GM23338 (cell line): Measurements from ENCODE around the gene DNAJC7. TPM values are rescaled to one million over a fixed set of nuclear protein-coding genes. Genes with fewer than 3 reads are reported as not detected.

Experiments used
- ATAC-seq: fragments of 200-7000 bp; cut with Tn5 transposase; 3 replicates; pipeline ENCODE4 v1.9.1; 2020
- DNase-seq: peaks from one replicate; pipeline ENCODE4 v3.0.0-alpha.2; 2015; ENCODE audit warnings: low spot score
- H2AFZ ChIP-seq: fragments of 200-600 bp; sonication (generic); 2 replicates; pipeline ENCODE4 v1.8.0; 2016; ENCODE audit warnings: antibody characterized with exemption, mild to moderate bottlenecking, moderate library complexity
- H3F3A ChIP-seq: fragments of 200-600 bp; sonication (generic); replicated peaks from 2 replicates; pipeline ENCODE4 v1.8.0; 2017; ENCODE audit warnings: antibody characterized with exemption, mixed run types, low read depth
- H3K27ac ChIP-seq: fragments of 200-600 bp; sonication (generic); 2 replicates; pipeline ENCODE4 v1.6.1; 2016; ENCODE audit warnings: low read depth
- H3K27me3 ChIP-seq: fragments of 200-600 bp; sonication (generic); 2 replicates; pipeline ENCODE4 v1.8.0; 2016; ENCODE audit warnings: mild to moderate bottlenecking, mixed run types, moderate library complexity; ENCODE audit not compliant: insufficient read depth
- H3K36me3 ChIP-seq: fragments of 200-600 bp; sonication (generic); 2 replicates; pipeline ENCODE4 v1.8.0; 2016; ENCODE audit warnings: mild to moderate bottlenecking; ENCODE audit not compliant: insufficient read depth
- H3K4me1 ChIP-seq: fragments of 200-600 bp; sonication (generic); 2 replicates; pipeline ENCODE4 v1.8.0; 2016; ENCODE audit warnings: mild to moderate bottlenecking, moderate library complexity; ENCODE audit not compliant: insufficient read depth
- H3K4me2 ChIP-seq: fragments of 200-600 bp; sonication (generic); 2 replicates; pipeline ENCODE4 v1.7.1; 2017; ENCODE audit warnings: mixed run types
- H3K4me3 ChIP-seq: fragments of 200-600 bp; sonication (generic); 2 replicates; pipeline ENCODE4 v1.6.1; 2016; ENCODE audit warnings: mixed run types
- H3K79me2 ChIP-seq: fragments of 200-600 bp; sonication (generic); replicated peaks from 2 replicates; pipeline ENCODE4 v1.8.0; 2017; ENCODE audit warnings: mild to moderate bottlenecking; ENCODE audit not compliant: insufficient read depth
- H3K9me2 ChIP-seq: fragments of 200-600 bp; sonication (generic); 2 replicates; pipeline ENCODE4 v1.8.0; 2017; ENCODE audit not compliant: insufficient read depth
- H4K20me1 ChIP-seq: fragments of 200-600 bp; sonication (generic); replicated peaks from 2 replicates; pipeline ENCODE4 v1.8.0; 2017; ENCODE audit warnings: mild to moderate bottlenecking; ENCODE audit not compliant: insufficient read depth
- H3K27ac Mint-ChIP-seq: 2 replicates; pipeline ENCODE4 v1.8.0; 2020; ENCODE audit warnings: inconsistent platforms, mild to moderate bottlenecking, moderate library complexity, mixed read lengths
- H3K27me3 Mint-ChIP-seq: 3 replicates; pipeline ENCODE4 v1.8.0; 2022; ENCODE audit warnings: low read depth, mild to moderate bottlenecking, moderate library complexity, mixed read lengths, inconsistent platforms; ENCODE audit not compliant: insufficient read depth, poor library complexity
- H3K36me3 Mint-ChIP-seq: 3 replicates; pipeline ENCODE4 v1.8.0; 2021; ENCODE audit warnings: low read depth, mild to moderate bottlenecking, inconsistent platforms, moderate library complexity, mixed read lengths
- H3K4me1 Mint-ChIP-seq: 3 replicates; pipeline ENCODE4 v1.8.0; 2020; ENCODE audit warnings: mild to moderate bottlenecking, inconsistent platforms, mixed read lengths
- H3K4me3 Mint-ChIP-seq: 3 replicates; pipeline ENCODE4 v1.8.0; 2021; ENCODE audit warnings: moderate library complexity, mild to moderate bottlenecking, inconsistent platforms, mixed read lengths
- H3K9me3 Mint-ChIP-seq: 3 replicates; pipeline ENCODE4 v1.8.0; 2020; ENCODE audit warnings: moderate library complexity, mild to moderate bottlenecking, inconsistent platforms, mixed read lengths
- CREB1 ChIP-seq: fragments of 250-450 bp; sonication (Bioruptor Pico); IDR thresholded peaks from 2 replicates; pipeline ENCODE4 v1.5.0; 2020; ENCODE audit warnings: low read depth, mild to moderate bottlenecking, moderate library complexity
- EZH2 ChIP-seq: fragments of 200-600 bp; sonication (generic); IDR thresholded peaks from one replicate; pipeline ENCODE4 v1.8.0; 2017; ENCODE audit warnings: antibody characterized with exemption, mild to moderate bottlenecking, low read depth; ENCODE audit not compliant: unreplicated experiment
- NANOG ChIP-seq: IDR thresholded peaks from 2 replicates; pipeline ENCODE4 v1.6.1; 2016; ENCODE audit warnings: antibody characterized with exemption, borderline replicate concordance
- STAT1 ChIP-seq: IDR thresholded peaks from one replicate; pipeline ENCODE4 v1.6.1; 2016; ENCODE audit warnings: antibody characterized with exemption; ENCODE audit not compliant: unreplicated experiment
- ZNF114 ChIP-seq: fragments of 250-450 bp; sonication (Bioruptor Pico); IDR thresholded peaks from 2 replicates; pipeline ENCODE4 v1.5.0; 2020; ENCODE audit warnings: mild to moderate bottlenecking, moderate library complexity
- ZNF331 ChIP-seq: fragments of 250-450 bp; sonication (Bioruptor Pico); IDR thresholded peaks from 2 replicates; pipeline ENCODE4 v1.5.0; 2020; ENCODE audit warnings: low read depth, mild to moderate bottlenecking, moderate library complexity
- polyA plus RNA-seq: library from polyadenylated mRNA; unstranded; fragments of >200 nt; fragmentation: Nextera tagmentation; extraction: Ambion mirVana; gene quantifications from 2 replicates; pipeline ENCODE4 v1.2.1, GENCODE V29; 2016
- total RNA-seq: library from RNA; depleted of rRNA; stranded (reverse); fragments of >200 nt; shearing (Covaris generic); gene quantifications from 2 replicates; pipeline ENCODE4 v1.2.3, GENCODE V29; 2014
- TF ChIP-seq, protein P1 (sequence below): fragments of 250-450 bp; sonication (Bioruptor Pico); IDR thresholded peaks from 2 replicates; pipeline ENCODE4 v1.5.0; 2020; ENCODE audit warnings: mild to moderate bottlenecking, moderate library complexity
- TF ChIP-seq, protein P2 (sequence below): IDR thresholded peaks from 2 replicates; pipeline ENCODE4 v1.6.1; 2016; ENCODE audit warnings: antibody characterized with exemption
- TF ChIP-seq, protein P3 (sequence below): IDR thresholded peaks from one replicate; pipeline ENCODE4 v1.6.1; 2018; ENCODE audit warnings: antibody characterized with exemption; ENCODE audit not compliant: unreplicated experiment
- TF ChIP-seq, protein P4 (sequence below), 2 experiments: fragments of 200-600 bp in 1 of 2; sonication (generic) in 1 of 2; conservative IDR thresholded peaks; 2 replicates each; pipeline versions ENCODE4 v1.5.1 to v1.6.1; 2016 to 2017; ENCODE audit warnings: antibody characterized with exemption in 2 of 2, low read depth in 2 of 2, mild to moderate bottlenecking in 2 of 2, moderate library complexity in 1 of 2

Gene DNAJC7
- total and polyA plus RNA-seq, 2 experiments from 2014 or later, result 139 to 141 TPM

DNA sequence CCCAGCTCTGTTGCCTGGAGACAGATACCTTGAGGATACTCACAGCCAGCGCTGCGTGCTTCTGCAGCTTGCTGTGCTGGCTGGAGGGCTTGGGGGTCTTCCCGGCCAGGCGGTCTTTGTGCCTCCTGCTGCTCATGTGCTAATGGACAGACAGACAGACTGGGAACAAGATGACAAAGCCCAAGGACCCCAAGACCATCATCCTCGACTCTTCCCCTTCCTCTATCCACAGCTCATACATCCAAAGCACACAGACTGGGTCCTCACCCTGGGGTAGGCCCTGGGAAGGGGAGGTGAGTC is 10.3 kb upstream of the DNAJC7 start (continued):
- TF ChIP-seq, protein P1, sequence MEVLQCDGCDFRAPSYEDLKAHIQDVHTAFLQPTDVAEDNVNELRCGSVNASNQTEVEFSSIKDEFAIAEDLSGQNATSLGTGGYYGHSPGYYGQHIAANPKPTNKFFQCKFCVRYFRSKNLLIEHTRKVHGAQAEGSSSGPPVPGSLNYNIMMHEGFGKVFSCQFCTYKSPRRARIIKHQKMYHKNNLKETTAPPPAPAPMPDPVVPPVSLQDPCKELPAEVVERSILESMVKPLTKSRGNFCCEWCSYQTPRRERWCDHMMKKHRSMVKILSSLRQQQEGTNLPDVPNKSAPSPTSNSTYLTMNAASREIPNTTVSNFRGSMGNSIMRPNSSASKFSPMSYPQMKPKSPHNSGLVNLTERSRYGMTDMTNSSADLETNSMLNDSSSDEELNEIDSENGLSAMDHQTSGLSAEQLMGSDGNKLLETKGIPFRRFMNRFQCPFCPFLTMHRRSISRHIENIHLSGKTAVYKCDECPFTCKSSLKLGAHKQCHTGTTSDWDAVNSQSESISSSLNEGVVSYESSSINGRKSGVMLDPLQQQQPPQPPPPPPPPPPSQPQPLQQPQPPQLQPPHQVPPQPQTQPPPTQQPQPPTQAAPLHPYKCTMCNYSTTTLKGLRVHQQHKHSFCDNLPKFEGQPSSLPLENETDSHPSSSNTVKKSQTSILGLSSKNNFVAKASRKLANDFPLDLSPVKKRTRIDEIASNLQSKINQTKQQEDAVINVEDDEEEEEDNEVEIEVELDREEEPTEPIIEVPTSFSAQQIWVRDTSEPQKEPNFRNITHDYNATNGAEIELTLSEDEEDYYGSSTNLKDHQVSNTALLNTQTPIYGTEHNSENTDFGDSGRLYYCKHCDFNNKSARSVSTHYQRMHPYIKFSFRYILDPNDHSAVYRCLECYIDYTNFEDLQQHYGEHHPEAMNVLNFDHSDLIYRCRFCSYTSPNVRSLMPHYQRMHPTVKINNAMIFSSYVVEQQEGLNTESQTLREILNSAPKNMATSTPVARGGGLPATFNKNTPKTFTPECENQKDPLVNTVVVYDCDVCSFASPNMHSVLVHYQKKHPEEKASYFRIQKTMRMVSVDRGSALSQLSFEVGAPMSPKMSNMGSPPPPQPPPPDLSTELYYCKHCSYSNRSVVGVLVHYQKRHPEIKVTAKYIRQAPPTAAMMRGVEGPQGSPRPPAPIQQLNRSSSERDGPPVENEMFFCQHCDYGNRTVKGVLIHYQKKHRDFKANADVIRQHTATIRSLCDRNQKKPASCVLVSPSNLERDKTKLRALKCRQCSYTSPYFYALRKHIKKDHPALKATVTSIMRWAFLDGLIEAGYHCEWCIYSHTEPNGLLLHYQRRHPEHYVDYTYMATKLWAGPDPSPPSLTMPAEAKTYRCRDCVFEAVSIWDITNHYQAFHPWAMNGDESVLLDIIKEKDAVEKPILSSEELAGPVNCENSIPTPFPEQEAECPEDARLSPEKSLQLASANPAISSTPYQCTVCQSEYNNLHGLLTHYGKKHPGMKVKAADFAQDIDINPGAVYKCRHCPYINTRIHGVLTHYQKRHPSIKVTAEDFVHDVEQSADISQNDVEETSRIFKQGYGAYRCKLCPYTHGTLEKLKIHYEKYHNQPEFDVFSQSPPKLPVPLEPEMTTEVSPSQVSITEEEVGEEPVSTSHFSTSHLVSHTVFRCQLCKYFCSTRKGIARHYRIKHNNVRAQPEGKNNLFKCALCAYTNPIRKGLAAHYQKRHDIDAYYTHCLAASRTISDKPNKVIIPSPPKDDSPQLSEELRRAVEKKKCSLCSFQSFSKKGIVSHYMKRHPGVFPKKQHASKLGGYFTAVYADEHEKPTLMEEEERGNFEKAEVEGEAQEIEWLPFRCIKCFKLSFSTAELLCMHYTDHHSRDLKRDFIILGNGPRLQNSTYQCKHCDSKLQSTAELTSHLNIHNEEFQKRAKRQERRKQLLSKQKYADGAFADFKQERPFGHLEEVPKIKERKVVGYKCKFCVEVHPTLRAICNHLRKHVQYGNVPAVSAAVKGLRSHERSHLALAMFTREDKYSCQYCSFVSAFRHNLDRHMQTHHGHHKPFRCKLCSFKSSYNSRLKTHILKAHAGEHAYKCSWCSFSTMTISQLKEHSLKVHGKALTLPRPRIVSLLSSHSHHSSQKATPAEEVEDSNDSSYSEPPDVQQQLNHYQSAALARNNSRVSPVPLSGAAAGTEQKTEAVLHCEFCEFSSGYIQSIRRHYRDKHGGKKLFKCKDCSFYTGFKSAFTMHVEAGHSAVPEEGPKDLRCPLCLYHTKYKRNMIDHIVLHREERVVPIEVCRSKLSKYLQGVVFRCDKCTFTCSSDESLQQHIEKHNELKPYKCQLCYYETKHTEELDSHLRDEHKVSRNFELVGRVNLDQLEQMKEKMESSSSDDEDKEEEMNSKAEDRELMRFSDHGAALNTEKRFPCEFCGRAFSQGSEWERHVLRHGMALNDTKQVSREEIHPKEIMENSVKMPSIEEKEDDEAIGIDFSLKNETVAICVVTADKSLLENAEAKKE (CRISPR knock-in tag), result no peak
- TF ChIP-seq STAT1 (no peak), CREB1 (no peak), ZNF331 (CRISPR knock-in tag) (no peak)

DNA sequence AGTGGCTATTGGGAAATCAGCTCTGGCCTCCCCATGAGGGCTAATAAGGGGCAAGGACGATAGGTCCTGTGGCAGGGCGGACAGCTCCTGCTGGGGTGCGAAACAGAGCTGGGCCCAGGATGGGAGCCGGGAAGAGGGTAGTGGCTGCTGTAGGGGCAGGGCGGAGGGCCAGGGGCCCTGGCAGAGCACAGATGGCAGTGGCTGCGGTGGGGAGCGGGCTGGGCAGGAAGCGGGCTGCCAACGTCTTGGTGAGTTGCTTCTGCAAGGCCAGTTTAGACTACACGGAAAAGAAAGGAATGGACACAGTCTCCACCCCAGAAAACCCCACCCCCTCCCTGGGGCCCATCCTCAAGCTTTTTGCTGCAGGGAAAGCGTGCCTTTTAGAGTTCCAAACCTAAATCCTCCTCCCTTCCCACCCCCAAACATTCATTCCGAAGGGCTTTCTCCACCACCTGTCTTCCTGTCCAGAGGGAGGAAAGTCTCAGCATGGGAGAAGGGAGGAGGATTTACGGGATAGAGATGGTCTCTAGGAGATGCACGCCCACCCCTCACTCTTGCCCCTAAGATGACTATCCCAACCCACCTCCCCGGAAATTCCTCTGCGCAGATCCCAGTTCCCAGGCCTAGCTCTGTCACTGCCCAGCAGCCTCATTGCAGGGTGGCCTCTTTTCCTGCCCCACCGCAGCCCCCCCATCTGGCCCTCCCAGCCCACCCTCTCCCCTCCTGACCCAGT is 9.8 kb upstream of the DNAJC7 start:
- no peak for ATAC-seq
- TF ChIP-seq, protein P2, sequence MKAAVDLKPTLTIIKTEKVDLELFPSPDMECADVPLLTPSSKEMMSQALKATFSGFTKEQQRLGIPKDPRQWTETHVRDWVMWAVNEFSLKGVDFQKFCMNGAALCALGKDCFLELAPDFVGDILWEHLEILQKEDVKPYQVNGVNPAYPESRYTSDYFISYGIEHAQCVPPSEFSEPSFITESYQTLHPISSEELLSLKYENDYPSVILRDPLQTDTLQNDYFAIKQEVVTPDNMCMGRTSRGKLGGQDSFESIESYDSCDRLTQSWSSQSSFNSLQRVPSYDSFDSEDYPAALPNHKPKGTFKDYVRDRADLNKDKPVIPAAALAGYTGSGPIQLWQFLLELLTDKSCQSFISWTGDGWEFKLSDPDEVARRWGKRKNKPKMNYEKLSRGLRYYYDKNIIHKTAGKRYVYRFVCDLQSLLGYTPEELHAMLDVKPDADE, result no peak
- TF ChIP-seq, protein P3, sequence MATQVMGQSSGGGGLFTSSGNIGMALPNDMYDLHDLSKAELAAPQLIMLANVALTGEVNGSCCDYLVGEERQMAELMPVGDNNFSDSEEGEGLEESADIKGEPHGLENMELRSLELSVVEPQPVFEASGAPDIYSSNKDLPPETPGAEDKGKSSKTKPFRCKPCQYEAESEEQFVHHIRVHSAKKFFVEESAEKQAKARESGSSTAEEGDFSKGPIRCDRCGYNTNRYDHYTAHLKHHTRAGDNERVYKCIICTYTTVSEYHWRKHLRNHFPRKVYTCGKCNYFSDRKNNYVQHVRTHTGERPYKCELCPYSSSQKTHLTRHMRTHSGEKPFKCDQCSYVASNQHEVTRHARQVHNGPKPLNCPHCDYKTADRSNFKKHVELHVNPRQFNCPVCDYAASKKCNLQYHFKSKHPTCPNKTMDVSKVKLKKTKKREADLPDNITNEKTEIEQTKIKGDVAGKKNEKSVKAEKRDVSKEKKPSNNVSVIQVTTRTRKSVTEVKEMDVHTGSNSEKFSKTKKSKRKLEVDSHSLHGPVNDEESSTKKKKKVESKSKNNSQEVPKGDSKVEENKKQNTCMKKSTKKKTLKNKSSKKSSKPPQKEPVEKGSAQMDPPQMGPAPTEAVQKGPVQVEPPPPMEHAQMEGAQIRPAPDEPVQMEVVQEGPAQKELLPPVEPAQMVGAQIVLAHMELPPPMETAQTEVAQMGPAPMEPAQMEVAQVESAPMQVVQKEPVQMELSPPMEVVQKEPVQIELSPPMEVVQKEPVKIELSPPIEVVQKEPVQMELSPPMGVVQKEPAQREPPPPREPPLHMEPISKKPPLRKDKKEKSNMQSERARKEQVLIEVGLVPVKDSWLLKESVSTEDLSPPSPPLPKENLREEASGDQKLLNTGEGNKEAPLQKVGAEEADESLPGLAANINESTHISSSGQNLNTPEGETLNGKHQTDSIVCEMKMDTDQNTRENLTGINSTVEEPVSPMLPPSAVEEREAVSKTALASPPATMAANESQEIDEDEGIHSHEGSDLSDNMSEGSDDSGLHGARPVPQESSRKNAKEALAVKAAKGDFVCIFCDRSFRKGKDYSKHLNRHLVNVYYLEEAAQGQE, result no peak
- TF ChIP-seq NANOG, result no peak
- TF ChIP-seq, protein P4, sequence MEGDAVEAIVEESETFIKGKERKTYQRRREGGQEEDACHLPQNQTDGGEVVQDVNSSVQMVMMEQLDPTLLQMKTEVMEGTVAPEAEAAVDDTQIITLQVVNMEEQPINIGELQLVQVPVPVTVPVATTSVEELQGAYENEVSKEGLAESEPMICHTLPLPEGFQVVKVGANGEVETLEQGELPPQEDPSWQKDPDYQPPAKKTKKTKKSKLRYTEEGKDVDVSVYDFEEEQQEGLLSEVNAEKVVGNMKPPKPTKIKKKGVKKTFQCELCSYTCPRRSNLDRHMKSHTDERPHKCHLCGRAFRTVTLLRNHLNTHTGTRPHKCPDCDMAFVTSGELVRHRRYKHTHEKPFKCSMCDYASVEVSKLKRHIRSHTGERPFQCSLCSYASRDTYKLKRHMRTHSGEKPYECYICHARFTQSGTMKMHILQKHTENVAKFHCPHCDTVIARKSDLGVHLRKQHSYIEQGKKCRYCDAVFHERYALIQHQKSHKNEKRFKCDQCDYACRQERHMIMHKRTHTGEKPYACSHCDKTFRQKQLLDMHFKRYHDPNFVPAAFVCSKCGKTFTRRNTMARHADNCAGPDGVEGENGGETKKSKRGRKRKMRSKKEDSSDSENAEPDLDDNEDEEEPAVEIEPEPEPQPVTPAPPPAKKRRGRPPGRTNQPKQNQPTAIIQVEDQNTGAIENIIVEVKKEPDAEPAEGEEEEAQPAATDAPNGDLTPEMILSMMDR (conservative IDR thresholded peaks at IDR 0.05; ENCODE audit: low read depth in 2 of 2), result no peak
- TF ChIP-seq ZNF114 (CRISPR knock-in tag), result no peak
- no peak for TF ChIP-seq EZH2

More for the DNA sequence above, 9.8 kb upstream of the DNAJC7 start:
- Histone ChIP-seq H3F3A (peaks cover 19% of the 10 kb centered on the region), H3K27ac (no peak overlapping the region), H3K9me2 (no peaks in the 10 kb centered on the region), H4K20me1 (no peaks in the 10 kb centered on the region; the same call in 1 of the 2 replicates), H3K36me3 (peaks cover 6% of the 10 kb centered on the region; the same call in 1 of the 2 replicates), H3K79me2 (no peaks in the 10 kb centered on the region), H3K4me2 (no peak overlapping the region), H3K4me3 (no peak overlapping the region), H3K27me3 (no peaks in the 10 kb centered on the region), H3K4me1 (peaks cover 5% of the 10 kb centered on the region; the same call in 1 of the 2 replicates), H2AFZ (no peak overlapping the region)
- Mint-ChIP-seq H3K9me3 (no peaks in the 10 kb centered on the region; the same call in 2 of the 3 replicates), H3K4me3 (no peak overlapping the region), H3K27ac (0 out of 2 replicates have a peak overlapping the region, but pooled peaks have one; percentile 52), H3K4me1 (peaks cover 31% of the 10 kb centered on the region), H3K36me3 (peaks cover 28% of the 10 kb centered on the region), H3K27me3 (peaks cover 14% of the 10 kb centered on the region)
- DNase-seq, result no peak
